HepG2 (cell line): ENCODE data around the gene FAM25A. TPM values are rescaled to one million over a fixed set of nuclear protein-coding genes. Genes with fewer than 3 reads are reported as not detected.

Experiments
- ATAC-seq: fragments of 200-7000 bp; cut with Tn5 transposase; 3 replicates; pipeline ENCODE4 v1.9.1; 2020; ENCODE audit warnings: mild to moderate bottlenecking, moderate library complexity
- BruUV-seq: library from RNA; stranded (reverse); fragments of 400-500 nt; replicated peaks from 2 replicates; lab custom pipeline; 2021; lab: Mats Ljungman, UMichigan
- CTCF ChIA-PET: fragments of 300-600 bp; formaldehyde crosslinking; extraction: SDS; loops from one replicate; lab custom pipeline; 2021; ENCODE audit warnings: low total read pairs, inconsistent platforms, low intra/inter-chr PET ratio; lab: Yijun Ruan, JAX
- POLR2A ChIA-PET: fragments of 350-600 bp; sonication (Branson Sonifier 250); formaldehyde crosslinking; loops from one replicate; lab custom pipeline; 2020; ENCODE audit warnings: antibody characterized with exemption, inconsistent platforms; lab: Yijun Ruan, JAX
- DNase-seq: peaks from one replicate; pipeline ENCODE4 v3.0.0-alpha.2; 2015; ENCODE audit warnings: low spot score
- FAIRE-seq: peaks from 3 replicates; lab custom pipeline; 2011; peaks lifted over from hg19 to GRCh38; lab: Jason Lieb, UNC
- H2AFZ ChIP-seq: one replicate; pipeline ENCODE4 v1.6.1; 2011; ENCODE audit warnings: low read length, inconsistent platforms
- H3K27ac ChIP-seq: fragments of 300-600 bp; 3 replicates; pipeline ENCODE4 v1.8.0; 2011; ENCODE audit warnings: mixed run types, mild to moderate bottlenecking, mixed read lengths, low read length, inconsistent platforms; ENCODE audit not compliant: insufficient read depth; ENCODE audit errors: extremely low read length
- H3K27me3 ChIP-seq, 2 experiments: fragments of 200-600 bp in 1 of 2; 2 replicates in 1 of 2; 3 replicates in 1 of 2; pipeline versions ENCODE4 v1.6.0 to v1.8.0; 2011; ENCODE audit warnings: low read length in 2 of 2, mild to moderate bottlenecking in 2 of 2, moderate library complexity in 2 of 2, inconsistent platforms in 1 of 2; ENCODE audit not compliant: insufficient read depth in 2 of 2, control insufficient read depth in 1 of 2
- H3K36me3 ChIP-seq, 2 experiments: fragments of 200-600 bp in 1 of 2; replicated peaks in 1 of 2; 2 replicates in 1 of 2; 3 replicates in 1 of 2; pipeline versions ENCODE4 v1.5.1 to v1.8.0; 2011; ENCODE audit warnings: low read length in 2 of 2, inconsistent platforms in 1 of 2; ENCODE audit not compliant: insufficient read depth in 2 of 2, control insufficient read depth in 1 of 2
- H3K4me1 ChIP-seq: 2 replicates; pipeline ENCODE4 v1.5.1; 2012; ENCODE audit warnings: low read length, inconsistent platforms; ENCODE audit not compliant: insufficient read depth
- H3K4me2 ChIP-seq: 2 replicates; pipeline ENCODE4 v1.6.0; 2011; ENCODE audit warnings: low read depth, low read length, inconsistent platforms
- H3K4me3 ChIP-seq, 3 experiments: fragments of 200-600 bp in 1 of 3; sonication (generic), shearing (Covaris generic) in 1 of 3; replicated peaks in 1 of 3; 2 replicates each; pipeline ENCODE4 v1.5.1; 2011 to 2016; ENCODE audit warnings: low read length in 3 of 3, inconsistent platforms in 2 of 3, low read depth in 2 of 3, mild to moderate bottlenecking in 2 of 3, control low read depth in 1 of 3, mixed read lengths in 1 of 3; ENCODE audit not compliant: insufficient read depth in 1 of 3
- H3K79me2 ChIP-seq: one replicate; pipeline ENCODE4 v1.6.1; 2011; ENCODE audit warnings: low read length, inconsistent platforms; ENCODE audit not compliant: insufficient read depth
- H3K9ac ChIP-seq: 2 replicates; pipeline ENCODE4 v1.6.0; 2011; ENCODE audit warnings: mild to moderate bottlenecking, low read depth, low read length, inconsistent platforms; ENCODE audit not compliant: insufficient read depth
- H3K9me3 ChIP-seq: 2 replicates; pipeline ENCODE4 v1.5.1; 2012; ENCODE audit warnings: mild to moderate bottlenecking, low read length
- H4K20me1 ChIP-seq: 2 replicates; pipeline ENCODE4 v1.6.0; 2011; ENCODE audit warnings: inconsistent platforms, mild to moderate bottlenecking, low read length, moderate library complexity; ENCODE audit not compliant: insufficient read depth
- ADNP ChIP-seq: sonication (generic); formaldehyde crosslinking; IDR thresholded peaks from 2 replicates; pipeline ENCODE4 v1.4.0; 2020; ENCODE audit warnings: missing genetic modification reagents
- BRF2 ChIP-seq: sonication (generic); formaldehyde crosslinking; IDR thresholded peaks from 2 replicates; pipeline ENCODE4 v1.8.1; 2022; ENCODE audit warnings: mild to moderate bottlenecking, missing genetic modification reagents
- ELF3 ChIP-seq: IDR thresholded peaks from 2 replicates; pipeline ENCODE4 v1.6.1; 2016; ENCODE audit warnings: missing genetic modification reagents, missing compliant biosample characterization
- HIC2 ChIP-seq: sonication (generic); formaldehyde crosslinking; IDR thresholded peaks from 2 replicates; pipeline ENCODE4 v1.9.0; 2022; ENCODE audit warnings: low read depth, missing genetic modification reagents
- IRF2 ChIP-seq: IDR thresholded peaks from 2 replicates; pipeline ENCODE4 v1.6.1; 2018; ENCODE audit warnings: missing genetic modification reagents, missing compliant biosample characterization
- IRX3 ChIP-seq: sonication (generic); formaldehyde crosslinking; IDR thresholded peaks from 2 replicates; pipeline ENCODE4 v1.8.1; 2023; ENCODE audit warnings: mild to moderate bottlenecking, low read depth, missing genetic modification reagents, borderline replicate concordance
- KAT2B ChIP-seq: fragments of 150-350 bp; IDR thresholded peaks from 2 replicates; pipeline ENCODE4 v1.6.1; 2014; ENCODE audit warnings: low read depth, low read length, borderline replicate concordance
- MED13 ChIP-seq: sonication (generic); formaldehyde crosslinking; IDR thresholded peaks from 2 replicates; pipeline ENCODE4 v1.5.0; 2020; ENCODE audit warnings: missing genetic modification reagents
- MTERF4 ChIP-seq: sonication (generic); formaldehyde crosslinking; IDR thresholded peaks from 2 replicates; pipeline ENCODE4 v1.8.0; 2023; ENCODE audit warnings: mild to moderate bottlenecking, missing genetic modification reagents
- PRDM10 ChIP-seq: sonication (generic); formaldehyde crosslinking; IDR thresholded peaks from 2 replicates; pipeline ENCODE4 v1.4.0; 2020; ENCODE audit warnings: low read depth, missing genetic modification reagents
- RORA ChIP-seq: sonication (generic); formaldehyde crosslinking; IDR thresholded peaks from 2 replicates; pipeline ENCODE4 v1.5.0; 2020; ENCODE audit warnings: mild to moderate bottlenecking, missing genetic modification reagents, moderate library complexity
- SMAD3 ChIP-seq: sonication (generic); formaldehyde crosslinking; IDR thresholded peaks from 2 replicates; pipeline ENCODE4 v1.4.0; 2020; ENCODE audit warnings: missing genetic modification reagents
- THRA ChIP-seq: sonication (generic); formaldehyde crosslinking; IDR thresholded peaks from 2 replicates; pipeline ENCODE4 v1.4.0; 2020; ENCODE audit warnings: missing genetic modification reagents, borderline replicate concordance
- XBP1 ChIP-seq: sonication (generic); formaldehyde crosslinking; IDR thresholded peaks from 2 replicates; pipeline ENCODE4 v1.5.0; 2020; ENCODE audit warnings: missing genetic modification reagents
- ZNF670 ChIP-seq: sonication (generic); formaldehyde crosslinking; IDR thresholded peaks from 2 replicates; pipeline ENCODE4 v1.8.0; 2022; ENCODE audit warnings: mild to moderate bottlenecking, missing genetic modification reagents, borderline replicate concordance
- ZNF839 ChIP-seq: sonication (generic); formaldehyde crosslinking; IDR thresholded peaks from 2 replicates; pipeline ENCODE4 v1.4.0; 2020; ENCODE audit warnings: missing genetic modification reagents, mild to moderate bottlenecking, borderline replicate concordance
- ZSCAN21 ChIP-seq: sonication (generic); formaldehyde crosslinking; IDR thresholded peaks from 2 replicates; pipeline ENCODE4 v1.8.0; 2022; ENCODE audit warnings: mild to moderate bottlenecking, missing genetic modification reagents, moderate library complexity, borderline replicate concordance
- WGBS: methylation state at CpG from one replicate; pipeline ENCODE4 v1.1.6; 2017; ENCODE audit warnings: low lambda C conversion rate; 5-methylcytosine and 5-hydroxymethylcytosine counted together
- in situ Hi-C: cut with HindIII; loops from 2 replicates; pipeline ENCODE4 v1.10.0; 2017; ENCODE audit warnings: low pct_unique_long_range_greater_than_20kb; ENCODE audit not compliant: extremely low pct_ligation_motif_present
- intact Hi-C: fragments of 100-400 bp; cut with micrococcal nuclease; formaldehyde crosslinking; loops from one replicate; pipeline ENCODE4 v1.10.0; 2022; ENCODE audit not compliant: unreplicated experiment
- polyA plus RNA-seq, 8 experiments: library from polyadenylated mRNA; depleted of rRNA in 3 of 8; stranded (reverse) in 7 of 8; unstranded in 1 of 8; fragments of >200 nt; fragmentation: Illumina TruSeq in 4 of 8; extraction: Trizol in 4 of 8; gene quantifications; 2 replicates each; pipeline versions ENCODE4 v1.2.1 to v1.2.3, GENCODE V29; 2011 to 2016; ENCODE audit warnings: low read depth in 4 of 8, missing spikeins in 1 of 8, mixed read lengths in 1 of 8; ENCODE audit not compliant: insufficient read depth in 1 of 8
- total RNA-seq, 5 experiments: library from RNA; depleted of rRNA; stranded (reverse); fragments of >200 nt; fragmentation: Illumina TruSeq; extraction: Trizol; gene quantifications; 2 replicates each; pipeline ENCODE4 v1.2.3, GENCODE V29; 2016; ENCODE audit warnings: low read depth in 1 of 5

Gene FAM25A
- total and polyA plus RNA-seq, 2 of the 13 experiments (the other 11 are each of a cell fraction or from before 2014, with no cell fraction given): not detected

- Histone ChIP-seq H3K36me3 (no peaks in the 10 kb centered on the region), H3K79me2 (no peaks in the 10 kb centered on the region), H3K9me3 (no peaks in the 10 kb centered on the region), H3K4me2 (no peak overlapping the region), H3K9ac (no peak overlapping the region), H3K4me1 (no peaks in the 10 kb centered on the region), H2AFZ (no peak overlapping the region), H3K27me3 (peaks cover 2 to 8% of the 10 kb centered on the region in 2 experiments; a peak in 2 of 5 replicates), H3K4me3 (no peak overlapping the region), H3K27ac (no peak overlapping the region), H4K20me1 (no peaks in the 10 kb centered on the region)
- CTCF ChIA-PET: no interaction called here
- no TSS peak for BruUV-seq
- 0% methylated on average over 1 of the region's 1 CpG for WGBS
- no peak for DNase-seq
- no peak for ATAC-seq
- in situ Hi-C loops (no loop called here), intact Hi-C loops (no loop called here)
- no peak for FAIRE-seq
- POLR2A ChIA-PET: no interaction called here
- no peak for TF ChIP-seq IRF2 (CRISPR knock-in tag)
- no peak for TF ChIP-seq HIC2 (CRISPR knock-in tag)
- no peak for TF ChIP-seq MTERF4
- no peak for TF ChIP-seq ZSCAN21 (CRISPR knock-in tag)
- no peak for TF ChIP-seq MED13 (CRISPR knock-in tag)
- no peak for TF ChIP-seq THRA (CRISPR knock-in tag)
- no peak for TF ChIP-seq PRDM10 (CRISPR knock-in tag)
- TF ChIP-seq XBP1 (CRISPR knock-in tag): no peak
- no peak for TF ChIP-seq RORA (CRISPR knock-in tag)
- TF ChIP-seq KAT2B: no peak
- no peak for TF ChIP-seq ZNF670 (CRISPR knock-in tag)
- TF ChIP-seq BRF2 (CRISPR knock-in tag): no peak
- TF ChIP-seq SMAD3 (CRISPR knock-in tag): no peak
- no peak for TF ChIP-seq ADNP (CRISPR knock-in tag)
- TF ChIP-seq ZNF839: no peak
- no peak for TF ChIP-seq ELF3 (CRISPR knock-in tag)
- no peak for TF ChIP-seq IRX3 (CRISPR knock-in tag)
These were observed 31.6 kb upstream of the FAM25A start for GRCh38 chr10:86988520-86988919.
